Suprapubic skin (tissue), 4 donors: ENCODE data around the gene PLIN1. TPM values are rescaled to one million over a fixed set of nuclear protein-coding genes. Genes with fewer than 3 reads are reported as not detected.

ENCODE experiments used
- DNase-seq, 2 donors: peaks; one replicate each; pipeline ENCODE4 v3.0.0-alpha.2; 2019; ENCODE audit warnings: low spot score in 2 of 2
- H3K27ac ChIP-seq: fragments of 200-600 bp; sonication (generic); one replicate; pipeline ENCODE4 v1.5.1; 2019
- H3K27me3 ChIP-seq: fragments of 200-600 bp; sonication (generic); one replicate; pipeline ENCODE4 v1.5.1; 2019
- H3K36me3 ChIP-seq: fragments of 200-600 bp; sonication (generic); one replicate; pipeline ENCODE4 v1.5.1; 2019
- H3K4me1 ChIP-seq: fragments of 200-600 bp; sonication (generic); one replicate; pipeline ENCODE4 v1.5.1; 2019
- H3K4me3 ChIP-seq: fragments of 200-600 bp; sonication (generic); one replicate; pipeline ENCODE4 v1.5.1; 2019; ENCODE audit warnings: mild to moderate bottlenecking
- H3K9me3 ChIP-seq: fragments of 200-600 bp; sonication (generic); one replicate; pipeline ENCODE4 v1.5.1; 2019
- CTCF ChIP-seq, 2 donors: fragments of 200-600 bp in 1 of 2; fragments of 450-650 bp in 1 of 2; sonication (generic) in 1 of 2; IDR thresholded peaks; one replicate each; pipeline ENCODE4 v1.5.1; 2016 to 2019; ENCODE audit warnings: antibody characterized with exemption in 2 of 2, mild to moderate bottlenecking in 1 of 2, moderate library complexity in 1 of 2
- EP300 ChIP-seq: sonication (generic); formaldehyde crosslinking; IDR thresholded peaks from one replicate; pipeline ENCODE4 v1.6.1; 2017; ENCODE audit warnings: antibody characterized with exemption
- POLR2A ChIP-seq, 2 donors: fragments of 450-650 bp; IDR thresholded peaks; one replicate each; pipeline ENCODE4 v1.6.1; 2017; ENCODE audit warnings: antibody characterized with exemption in 2 of 2, mild to moderate bottlenecking in 2 of 2, moderate library complexity in 2 of 2
- POLR2AphosphoS5 ChIP-seq, 3 donors: sonication (generic); formaldehyde crosslinking; IDR thresholded peaks; one replicate each; pipeline ENCODE4 v1.6.1; 2017; ENCODE audit warnings: antibody characterized with exemption in 3 of 3
- WGBS: methylation state at CpG from one replicate; pipeline ENCODE4 v1.1.5; 2018; 5-methylcytosine and 5-hydroxymethylcytosine counted together
- total RNA-seq, 4 donors: library from RNA; depleted of rRNA; stranded (reverse); fragments of >200 nt; gene quantifications; one replicate each; pipeline ENCODE4 v1.1.0, GENCODE V29; 2016

Gene PLIN1
- total RNA-seq, 4 donors from 2014 or later: 17.7 to 52.4 (median 35.9) TPM

GRCh38 chr15:89671687-89672086 lies 7.5 kb downstream of the PLIN1 start:
- Histone ChIP-seq H3K9me3 (no peaks in the 10 kb centered on the region), H3K27me3 (no peaks in the 10 kb centered on the region), H3K4me3 (no peak overlapping the region), H3K4me1 (no peaks in the 10 kb centered on the region), H3K36me3 (no peaks in the 10 kb centered on the region), H3K27ac (no peak overlapping the region)
- 44% methylated on average over 4 of the region's 4 CpGs for WGBS
- peak in 1 of 2 donors; percentile 22 for DNase-seq
- TF ChIP-seq POLR2A (IDR thresholded peaks at IDR 0.05) (no peak), POLR2AphosphoS5 (IDR thresholded peaks at IDR 0.05) (no peak), CTCF (IDR thresholded peaks at IDR 0.05) (no peak), EP300 (no peak)

GRCh38 chr15:89670971-89671560 lies 8.1 kb downstream of the PLIN1 start:
- peaks cover under 1% of the 10 kb centered on the region for H3K4me1 ChIP-seq
- no peaks in the 10 kb centered on the region for H3K9me3 ChIP-seq
- no peaks in the 10 kb centered on the region for H3K36me3 ChIP-seq
- WGBS: 89% methylated on average over 6 of the region's 12 CpGs
- no peaks in the 10 kb centered on the region for H3K27me3 ChIP-seq
- H3K27ac ChIP-seq: no peak overlapping the region
- H3K4me3 ChIP-seq: no peak overlapping the region
- TF ChIP-seq POLR2A (IDR thresholded peaks at IDR 0.05) (no peak), CTCF (IDR thresholded peaks at IDR 0.05) (no peak), POLR2AphosphoS5 (IDR thresholded peaks at IDR 0.05) (no peak), EP300 (no peak)
- DNase-seq: peak in 1 of 2 donors; percentile 50

- no peak for TF ChIP-seq CTCF (IDR thresholded peaks at IDR 0.05)
- TF ChIP-seq POLR2A (IDR thresholded peaks at IDR 0.05): no peak
- no peak for TF ChIP-seq EP300
- no peak for TF ChIP-seq POLR2AphosphoS5 (IDR thresholded peaks at IDR 0.05)
- 95% methylated on average over 12 of the region's 15 CpGs for WGBS
- DNase-seq: peak in 1 of 2 donors; percentile 50
- no peaks in the 10 kb centered on the region for H3K36me3 ChIP-seq
- no peak overlapping the region for H3K4me3 ChIP-seq
- no peaks in the 10 kb centered on the region for H3K9me3 ChIP-seq
- H3K4me1 ChIP-seq: peaks cover 11% of the 10 kb centered on the region
- no peaks in the 10 kb centered on the region for H3K27me3 ChIP-seq
- H3K27ac ChIP-seq: no peak overlapping the region
Observed at GRCh38 chr15:89669941-89670340, 9.2 kb downstream of the PLIN1 start.

GRCh38 chr15:89669309-89669865 lies 9.8 kb downstream of the PLIN1 start:
- 86% methylated on average over 8 of the region's 9 CpGs for WGBS
- H3K9me3 ChIP-seq: no peaks in the 10 kb centered on the region
- H3K27ac ChIP-seq: no peak overlapping the region
- DNase-seq: peak in 1 of 2 donors; percentile 38
- no peak for TF ChIP-seq POLR2A (IDR thresholded peaks at IDR 0.05)
- no peak for TF ChIP-seq EP300
- TF ChIP-seq CTCF (IDR thresholded peaks at IDR 0.05): no peak
- TF ChIP-seq POLR2AphosphoS5 (IDR thresholded peaks at IDR 0.05): no peak
- no peaks in the 10 kb centered on the region for H3K27me3 ChIP-seq
- no peak overlapping the region for H3K4me3 ChIP-seq
- peaks cover 15% of the 10 kb centered on the region for H3K4me1 ChIP-seq
- no peaks in the 10 kb centered on the region for H3K36me3 ChIP-seq

GRCh38 chr15:89668171-89668570 lies 11.0 kb downstream of the PLIN1 start:
- no peak overlapping the region for H3K4me3 ChIP-seq
- H3K9me3 ChIP-seq: no peaks in the 10 kb centered on the region
- no peak overlapping the region for H3K27ac ChIP-seq
- H3K4me1 ChIP-seq: peaks cover 16% of the 10 kb centered on the region
- TF ChIP-seq POLR2A (IDR thresholded peaks at IDR 0.05) (no peak), EP300 (no peak), POLR2AphosphoS5 (IDR thresholded peaks at IDR 0.05) (no peak), CTCF (IDR thresholded peaks at IDR 0.05) (no peak)
- DNase-seq: no peak
- no peaks in the 10 kb centered on the region for H3K27me3 ChIP-seq
- WGBS: 100% methylated on average over 3 of the region's 3 CpGs
- H3K36me3 ChIP-seq: no peaks in the 10 kb centered on the region
